Measurements from ENCODE around the gene DYNLL2.

DNA sequence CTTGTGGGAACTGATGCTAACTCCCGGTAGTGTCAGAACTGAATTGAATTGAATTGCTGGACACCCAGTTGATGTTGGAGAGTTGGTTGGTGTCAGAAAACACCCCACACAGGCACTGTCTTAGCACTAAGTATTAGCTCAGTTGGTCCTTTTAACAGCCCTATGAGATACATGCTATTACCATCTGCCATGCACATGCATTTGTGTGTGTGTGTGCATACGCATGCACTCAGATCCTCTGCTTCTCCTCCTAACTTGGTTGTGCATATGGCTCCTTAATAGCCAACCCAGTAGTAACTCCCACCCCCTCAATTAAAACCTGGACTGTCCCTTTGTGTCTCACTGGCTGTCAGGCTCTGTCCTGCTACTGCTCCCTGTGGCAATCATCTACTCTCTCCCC is 32.3 kb upstream of the DYNLL2 start:
- TF ChIP-seq POLR2AphosphoS5 (IDR thresholded peaks at IDR 0.05) (no peak), POLR2A (IDR thresholded peaks at IDR 0.05) (no peak)
- TF ChIP-seq, protein P1, sequence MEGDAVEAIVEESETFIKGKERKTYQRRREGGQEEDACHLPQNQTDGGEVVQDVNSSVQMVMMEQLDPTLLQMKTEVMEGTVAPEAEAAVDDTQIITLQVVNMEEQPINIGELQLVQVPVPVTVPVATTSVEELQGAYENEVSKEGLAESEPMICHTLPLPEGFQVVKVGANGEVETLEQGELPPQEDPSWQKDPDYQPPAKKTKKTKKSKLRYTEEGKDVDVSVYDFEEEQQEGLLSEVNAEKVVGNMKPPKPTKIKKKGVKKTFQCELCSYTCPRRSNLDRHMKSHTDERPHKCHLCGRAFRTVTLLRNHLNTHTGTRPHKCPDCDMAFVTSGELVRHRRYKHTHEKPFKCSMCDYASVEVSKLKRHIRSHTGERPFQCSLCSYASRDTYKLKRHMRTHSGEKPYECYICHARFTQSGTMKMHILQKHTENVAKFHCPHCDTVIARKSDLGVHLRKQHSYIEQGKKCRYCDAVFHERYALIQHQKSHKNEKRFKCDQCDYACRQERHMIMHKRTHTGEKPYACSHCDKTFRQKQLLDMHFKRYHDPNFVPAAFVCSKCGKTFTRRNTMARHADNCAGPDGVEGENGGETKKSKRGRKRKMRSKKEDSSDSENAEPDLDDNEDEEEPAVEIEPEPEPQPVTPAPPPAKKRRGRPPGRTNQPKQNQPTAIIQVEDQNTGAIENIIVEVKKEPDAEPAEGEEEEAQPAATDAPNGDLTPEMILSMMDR (IDR thresholded peaks at IDR 0.05 in 8 of 11, conservative IDR thresholded peaks at IDR 0.05 in 3 of 11): no peak

Data from spleen (tissue), 7 donors.